ENCODE results near the gene RGS6. TPM values are rescaled to one million over a fixed set of nuclear protein-coding genes. Genes with fewer than 3 reads are reported as not detected.

The RGS6 gene
- total and polyA plus RNA-seq, 2 of the 4 experiments (the other 2 are of a cell fraction) = not detected

DNA sequence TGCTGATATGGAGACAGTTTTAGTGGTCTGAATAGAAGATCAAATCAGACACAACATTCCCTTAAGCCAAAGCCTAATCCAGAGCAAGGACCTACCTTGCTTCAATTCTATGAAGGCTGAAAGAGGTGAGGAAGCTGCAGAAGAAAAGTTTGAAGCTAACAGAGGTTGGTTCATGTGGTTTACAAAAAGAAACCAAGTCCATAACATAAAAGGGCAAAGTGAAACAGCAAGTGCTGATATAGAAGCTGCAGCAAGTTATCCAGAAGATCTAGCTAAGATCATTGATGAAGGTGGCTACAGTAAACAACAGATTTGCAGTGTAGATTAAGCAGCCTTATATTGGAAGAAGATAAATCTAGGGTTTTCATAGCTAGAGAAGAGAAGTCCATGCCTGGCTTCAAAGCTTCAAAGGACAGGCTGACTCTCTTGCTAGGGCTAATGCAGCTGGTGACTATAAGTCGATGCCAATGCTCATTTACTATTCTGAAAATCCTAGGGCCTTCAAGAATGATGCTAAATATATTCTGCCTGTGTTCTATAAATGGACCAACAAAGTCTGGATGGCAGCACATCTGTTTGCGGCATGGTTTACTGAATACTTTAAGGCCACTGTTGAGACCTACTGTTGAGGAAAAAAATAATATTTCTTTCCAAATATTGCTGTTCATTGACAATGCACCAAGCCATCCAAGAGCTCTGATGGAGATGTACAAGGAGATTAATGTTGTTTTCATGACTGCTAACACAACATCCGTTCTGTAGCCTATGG is 600.6 kb downstream of the RGS6 start:
- Histone ChIP-seq H3K9ac (ENCODE audit: low read depth, low read length) (no peak overlapping the region), H2AK5ac (ENCODE audit: low read depth, low read length) (no peak overlapping the region), H3K14ac (replicated peaks; ENCODE audit: low read depth, low read length) (no peak overlapping the region), H2BK15ac (ENCODE audit: low read depth, low read length) (no peak overlapping the region), H3K23ac (ENCODE audit: low read depth, low read length) (no peak overlapping the region), H3K4me3 (ENCODE audit: insufficient read depth, low read depth, low read length) (no peak overlapping the region), H3K18ac (ENCODE audit: low read depth, low read length) (no peak overlapping the region), H3K27me3 (ENCODE audit: control insufficient read depth, insufficient read depth, low read length) (peaks cover 2% of the 10 kb centered on the region; the same call in 1 of the 2 replicates), H4K5ac (ENCODE audit: low read depth, low read length) (no peak overlapping the region), H3K56ac (ENCODE audit: extremely low read depth, insufficient read depth, low read length) (no peak overlapping the region), H2BK20ac (ENCODE audit: low read depth, low read length) (no peak overlapping the region), H2AFZ (replicated peaks; ENCODE audit: low read length, poor library complexity) (no peak overlapping the region), H3K36me3 (ENCODE audit: control insufficient read depth, insufficient read depth, low read length) (no peaks in the 10 kb centered on the region), H3K4me1 (ENCODE audit: control insufficient read depth, insufficient read depth, low read length) (peaks cover 3% of the 10 kb centered on the region; the same call in 1 of the 2 replicates), H3K79me1 (ENCODE audit: low read depth in 1 of 2, low read length in 2 of 2) (no peaks in the 10 kb centered on the region), H2BK120ac (ENCODE audit: low read depth, low read length) (no peak overlapping the region), H4K20me1 (ENCODE audit: insufficient read depth, low read length) (no peaks in the 10 kb centered on the region), H3K4me2 (ENCODE audit: low read depth, low read length) (no peak overlapping the region), H3K9me3 (ENCODE audit: control insufficient read depth, insufficient read depth, low read length) (peaks cover 10% of the 10 kb centered on the region), H3K9me1 (ENCODE audit: insufficient read depth, low read length) (no peaks in the 10 kb centered on the region; the same call in 1 of the 2 replicates), H2AK9ac (replicated peaks; ENCODE audit: low read depth, low read length, poor library complexity) (no peak overlapping the region), H4K91ac (ENCODE audit: insufficient read depth, low read depth, low read length) (no peak overlapping the region), H3K4ac (ENCODE audit: low read depth, low read length) (no peak overlapping the region), H4K8ac (ENCODE audit: low read depth in 2 of 2, low read length in 2 of 2) (no peak overlapping the region), H3K27ac (ENCODE audit: insufficient read depth, low read length) (no peak overlapping the region), H2BK5ac (ENCODE audit: low read depth, low read length, poor library complexity, severe bottlenecking) (no peak overlapping the region)
- in situ Hi-C loops (cut with MboI; ENCODE audit: low sequenced_read_pairs) (no loop called here), intact Hi-C loops (cut with micrococcal nuclease) (no loop called here), dilution Hi-C loops (cut with HindIII; ENCODE audit: low sequenced_read_pairs, unreplicated experiment) (no loop called here)
- BruUV-seq (replicated peaks) = no TSS peak
- ATAC-seq (ENCODE audit: low read depth) = no peak
- ChIA-PET CTCF (interaction anchor here (0.6 to 1.1 kb wide), 2 partner anchors 8 to 1166 kb away, joined by 3 to 4 read pairs; no protein-coding TSS in a partner anchor), POLR2A (ENCODE audit: unreplicated experiment) (no interaction called here)
- DNase-seq = no peak
- WGBS, 2 experiments (ENCODE audit: extremely low coverage in 2 of 2, insufficient read length in 1 of 2) = no CpG with 5 or more reads among the region's 3 CpGs
- TF ChIP-seq MXI1 (IDR thresholded peaks at IDR 0.05; ENCODE audit: borderline replicate concordance, low read depth, low read length) = no peak
- no peak for TF ChIP-seq MAZ (IDR thresholded peaks at IDR 0.05; ENCODE audit: borderline replicate concordance, low read depth, low read length)
- no peak for TF ChIP-seq RCOR1 (IDR thresholded peaks at IDR 0.05; ENCODE audit: insufficient replicate concordance, low read length)
- TF ChIP-seq MAFK (IDR thresholded peaks at IDR 0.05; ENCODE audit: low read depth, low read length) = no peak
- no peak for TF ChIP-seq POLR2A (IDR thresholded peaks at IDR 0.05; ENCODE audit: low read depth, low read length)
- TF ChIP-seq NFE2L2 (IDR thresholded peaks at IDR 0.05; ENCODE audit: low read depth, low read length) = no peak
- TF ChIP-seq, protein P1, sequence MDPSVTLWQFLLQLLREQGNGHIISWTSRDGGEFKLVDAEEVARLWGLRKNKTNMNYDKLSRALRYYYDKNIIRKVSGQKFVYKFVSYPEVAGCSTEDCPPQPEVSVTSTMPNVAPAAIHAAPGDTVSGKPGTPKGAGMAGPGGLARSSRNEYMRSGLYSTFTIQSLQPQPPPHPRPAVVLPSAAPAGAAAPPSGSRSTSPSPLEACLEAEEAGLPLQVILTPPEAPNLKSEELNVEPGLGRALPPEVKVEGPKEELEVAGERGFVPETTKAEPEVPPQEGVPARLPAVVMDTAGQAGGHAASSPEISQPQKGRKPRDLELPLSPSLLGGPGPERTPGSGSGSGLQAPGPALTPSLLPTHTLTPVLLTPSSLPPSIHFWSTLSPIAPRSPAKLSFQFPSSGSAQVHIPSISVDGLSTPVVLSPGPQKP (IDR thresholded peaks at IDR 0.05; ENCODE audit: borderline replicate concordance, low read depth, low read length) = no peak
- no peak for TF ChIP-seq FOS (IDR thresholded peaks at IDR 0.05; ENCODE audit: low read depth, low read length)
- TF ChIP-seq SMC3 (IDR thresholded peaks at IDR 0.05; ENCODE audit: low read depth, low read length) = no peak
- TF ChIP-seq CHD1 (IDR thresholded peaks at IDR 0.05; ENCODE audit: low read depth, low read length) = no peak
- TF ChIP-seq, protein P2, sequence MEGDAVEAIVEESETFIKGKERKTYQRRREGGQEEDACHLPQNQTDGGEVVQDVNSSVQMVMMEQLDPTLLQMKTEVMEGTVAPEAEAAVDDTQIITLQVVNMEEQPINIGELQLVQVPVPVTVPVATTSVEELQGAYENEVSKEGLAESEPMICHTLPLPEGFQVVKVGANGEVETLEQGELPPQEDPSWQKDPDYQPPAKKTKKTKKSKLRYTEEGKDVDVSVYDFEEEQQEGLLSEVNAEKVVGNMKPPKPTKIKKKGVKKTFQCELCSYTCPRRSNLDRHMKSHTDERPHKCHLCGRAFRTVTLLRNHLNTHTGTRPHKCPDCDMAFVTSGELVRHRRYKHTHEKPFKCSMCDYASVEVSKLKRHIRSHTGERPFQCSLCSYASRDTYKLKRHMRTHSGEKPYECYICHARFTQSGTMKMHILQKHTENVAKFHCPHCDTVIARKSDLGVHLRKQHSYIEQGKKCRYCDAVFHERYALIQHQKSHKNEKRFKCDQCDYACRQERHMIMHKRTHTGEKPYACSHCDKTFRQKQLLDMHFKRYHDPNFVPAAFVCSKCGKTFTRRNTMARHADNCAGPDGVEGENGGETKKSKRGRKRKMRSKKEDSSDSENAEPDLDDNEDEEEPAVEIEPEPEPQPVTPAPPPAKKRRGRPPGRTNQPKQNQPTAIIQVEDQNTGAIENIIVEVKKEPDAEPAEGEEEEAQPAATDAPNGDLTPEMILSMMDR (conservative IDR thresholded peaks at IDR 0.05; ENCODE audit: low read depth, low read length) = no peak
- no peak for TF ChIP-seq CEBPB (IDR thresholded peaks at IDR 0.05; ENCODE audit: low read depth, low read length)
- TF ChIP-seq, protein P3, sequence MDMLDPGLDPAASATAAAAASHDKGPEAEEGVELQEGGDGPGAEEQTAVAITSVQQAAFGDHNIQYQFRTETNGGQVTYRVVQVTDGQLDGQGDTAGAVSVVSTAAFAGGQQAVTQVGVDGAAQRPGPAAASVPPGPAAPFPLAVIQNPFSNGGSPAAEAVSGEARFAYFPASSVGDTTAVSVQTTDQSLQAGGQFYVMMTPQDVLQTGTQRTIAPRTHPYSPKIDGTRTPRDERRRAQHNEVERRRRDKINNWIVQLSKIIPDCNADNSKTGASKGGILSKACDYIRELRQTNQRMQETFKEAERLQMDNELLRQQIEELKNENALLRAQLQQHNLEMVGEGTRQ (IDR thresholded peaks at IDR 0.05; ENCODE audit: low read depth, low read length) = no peak
- TF ChIP-seq BHLHE40 (IDR thresholded peaks at IDR 0.05; ENCODE audit: low read depth, low read length) = no peak
- no peak for TF ChIP-seq RFX5 (IDR thresholded peaks at IDR 0.05; ENCODE audit: low read depth, low read length)
